ENCODE results near the gene SEC14L1. TPM values are rescaled to one million over a fixed set of nuclear protein-coding genes. Genes with fewer than 3 reads are reported as not detected.
"Not testable (repeated sequence)": the region's sequence is repeated elsewhere in the genome, so short reads cannot be mapped to it uniquely, and the experiment has no call there.

Gene SEC14L1
- total RNA-seq, 2 experiments from 2014 or later: 44.2 to 67.0 TPM

DNA sequence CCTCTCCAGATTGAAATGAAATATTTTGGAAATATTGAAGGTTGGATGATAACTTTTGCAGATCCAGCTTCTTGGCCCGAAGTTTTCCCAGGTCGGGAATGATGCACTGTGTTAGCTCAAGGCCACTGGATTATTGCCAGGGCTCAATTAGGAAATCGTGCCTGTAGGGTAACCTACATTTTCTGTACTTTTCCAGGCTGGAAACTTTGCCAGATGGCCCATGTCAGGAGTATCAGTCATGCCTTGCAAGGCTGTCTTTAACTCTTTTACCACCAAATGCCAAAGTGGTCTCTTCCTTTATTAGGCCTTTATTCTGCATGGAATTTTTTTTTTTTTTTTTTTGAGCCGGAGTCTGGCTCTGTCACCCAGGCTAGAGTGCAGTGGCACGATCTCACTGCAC lies 8.9 kb upstream of the SEC14L1 start:
- ChIA-PET POLR2A (no interaction called here), CTCF (no interaction called here)
- H3K4me1 Mint-ChIP-seq: peaks cover 26% of the 10 kb centered on the region
- no peaks in the 10 kb centered on the region for H3K27me3 Mint-ChIP-seq
- no peak for ATAC-seq
- H3K27ac Mint-ChIP-seq: no peak overlapping the region
- H3K36me3 Mint-ChIP-seq (ENCODE audit: low read depth): no peaks in the 10 kb centered on the region
- no peaks in the 10 kb centered on the region for H3K9me3 Mint-ChIP-seq (ENCODE audit: low read depth)
- H3K4me3 Mint-ChIP-seq: no peak overlapping the region
- intact Hi-C loops (cut with DNase I, micrococcal nuclease): no loop called here
- DNase-seq: no peak

DNA sequence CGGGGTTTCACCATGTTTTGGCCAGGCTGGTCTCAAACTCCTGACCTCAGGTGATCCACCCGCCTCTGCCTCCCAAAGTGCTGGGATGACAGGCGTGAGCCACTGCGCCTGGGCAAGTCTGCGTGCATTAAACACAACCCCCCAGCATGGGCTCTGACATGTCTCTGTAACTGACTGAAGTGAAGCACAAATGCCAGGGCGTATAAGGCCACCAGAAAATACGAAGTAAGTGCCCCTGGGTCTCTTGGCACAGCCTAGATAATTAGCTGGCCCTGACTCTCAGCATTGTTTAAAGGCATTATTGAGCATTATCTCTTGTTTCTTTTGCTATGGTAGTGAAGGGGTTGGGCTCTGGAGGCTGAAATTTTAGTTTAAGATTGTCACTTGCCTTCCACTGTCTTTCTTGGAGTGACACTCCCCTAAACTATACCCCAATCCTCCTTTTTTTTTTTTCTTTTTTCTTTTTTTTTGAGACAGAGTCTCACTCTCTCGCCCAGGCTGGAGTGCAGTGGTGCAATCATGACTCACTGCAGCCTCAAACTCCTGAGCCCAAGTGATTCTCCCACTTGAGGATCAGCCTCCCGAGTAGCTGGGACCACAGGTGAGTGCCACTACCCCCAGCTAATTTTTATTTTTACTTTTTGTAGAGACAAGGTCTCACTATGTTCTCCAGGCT lies 8.2 kb upstream of the SEC14L1 start:
- intact Hi-C loops (cut with DNase I, micrococcal nuclease): no loop called here
- no peak overlapping the region for H3K4me3 Mint-ChIP-seq
- no peaks in the 10 kb centered on the region for H3K9me3 Mint-ChIP-seq (ENCODE audit: low read depth)
- H3K27ac Mint-ChIP-seq: no peak overlapping the region
- DNase-seq (no peak), ATAC-seq (no peak)
- peaks cover 24% of the 10 kb centered on the region for H3K4me1 Mint-ChIP-seq
- H3K36me3 Mint-ChIP-seq (ENCODE audit: low read depth): peaks cover 4% of the 10 kb centered on the region
- ChIA-PET CTCF (interaction anchor here (0.6 kb wide), 1 partner anchor 36 kb away, joined by 3 read pairs; no protein-coding TSS in a partner anchor), POLR2A (no interaction called here)
- H3K27me3 Mint-ChIP-seq: no peaks in the 10 kb centered on the region

DNA sequence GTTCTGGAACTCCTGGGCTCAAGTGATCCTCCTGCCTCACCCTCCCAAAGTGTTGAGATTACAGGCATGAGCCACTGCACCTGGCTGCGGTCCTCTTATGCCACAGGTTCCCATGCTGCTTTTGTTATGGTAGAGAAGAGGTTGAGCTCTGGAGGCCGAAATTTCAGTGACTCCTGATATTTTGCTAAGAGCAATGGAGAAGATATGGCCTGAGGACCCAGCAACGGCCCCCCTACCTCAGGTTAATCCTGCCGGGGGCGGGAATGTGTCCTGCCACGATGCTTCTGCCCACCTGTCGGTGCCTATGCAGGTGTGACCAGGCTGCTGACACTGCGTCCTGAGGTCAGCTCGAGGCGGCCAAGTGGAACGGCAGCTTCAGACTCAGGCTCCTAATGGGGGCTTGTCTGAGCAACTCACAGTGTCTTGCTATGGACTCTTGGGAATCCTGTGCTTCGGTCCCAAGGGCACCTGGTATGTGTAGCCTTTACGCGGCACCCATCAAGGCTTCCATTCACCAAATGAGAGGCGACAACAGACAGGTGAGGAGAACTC lies 7.6 kb upstream of the SEC14L1 start:
- intact Hi-C loops (cut with DNase I, micrococcal nuclease): no loop called here
- ATAC-seq (no peak), DNase-seq (no peak)
- peaks cover 6% of the 10 kb centered on the region for H3K9me3 Mint-ChIP-seq (ENCODE audit: low read depth)
- ChIA-PET POLR2A (no interaction called here), CTCF (interaction anchor here (0.6 kb wide), 1 partner anchor 36 kb away, joined by 3 read pairs; no protein-coding TSS in a partner anchor)
- no peak overlapping the region for H3K27ac Mint-ChIP-seq
- no peak overlapping the region for H3K4me3 Mint-ChIP-seq
- H3K27me3 Mint-ChIP-seq: no peaks in the 10 kb centered on the region
- H3K4me1 Mint-ChIP-seq: peaks cover 24% of the 10 kb centered on the region
- peaks cover 10% of the 10 kb centered on the region for H3K36me3 Mint-ChIP-seq (ENCODE audit: low read depth)

DNA sequence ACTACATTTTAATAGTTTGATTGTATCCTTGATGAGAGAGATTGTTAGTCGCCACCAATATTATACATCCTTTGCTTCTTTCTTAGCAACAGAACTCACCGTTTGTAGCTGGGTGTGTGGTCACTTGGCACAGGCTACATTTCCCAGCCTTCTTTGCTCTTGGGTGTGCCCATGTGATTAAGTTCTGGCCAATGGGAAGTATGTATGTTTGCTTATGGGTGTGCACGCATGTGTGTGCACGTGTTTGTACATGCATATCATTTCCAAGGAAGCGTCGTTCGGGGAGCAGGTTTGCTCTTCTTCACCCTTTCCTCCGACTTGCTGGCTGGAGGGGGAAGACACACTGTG lies 4.4 kb upstream of the SEC14L1 start:
- DNase-seq (no peak), ATAC-seq (no peak)
- Mint-ChIP-seq H3K4me3 (no peak overlapping the region), H3K4me1 (peaks cover 25% of the 10 kb centered on the region), H3K27me3 (no peaks in the 10 kb centered on the region), H3K9me3 (ENCODE audit: low read depth) (peaks cover 8% of the 10 kb centered on the region), H3K27ac (no peak overlapping the region), H3K36me3 (ENCODE audit: low read depth) (peaks cover 16% of the 10 kb centered on the region)
- ChIA-PET POLR2A (no interaction called here), CTCF (no interaction called here)
- intact Hi-C loops (cut with DNase I, micrococcal nuclease): no loop called here

DNA sequence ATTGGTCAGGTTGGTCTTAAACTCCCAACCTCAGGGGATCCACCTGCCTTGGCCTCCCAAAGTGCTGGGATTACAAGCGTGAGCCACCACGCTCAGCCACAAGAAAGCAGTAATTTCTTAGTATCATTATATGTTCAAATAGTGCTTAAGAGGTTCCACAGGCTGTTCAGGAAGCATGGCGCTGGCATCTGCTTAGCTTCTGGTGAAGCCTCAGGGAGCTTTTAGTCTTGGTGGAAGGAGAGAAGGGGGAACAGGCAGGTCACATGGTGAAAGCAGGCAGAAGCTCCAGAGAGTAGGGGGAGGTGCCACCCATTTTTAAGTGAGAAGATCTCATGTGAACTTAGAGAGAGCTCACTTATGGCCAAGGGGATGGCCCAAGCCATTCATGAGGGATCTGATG lies 3.7 kb upstream of the SEC14L1 start:
- POLR2A ChIA-PET: interaction anchor here (1.8 kb wide), 1 partner anchor 9 kb away, joined by 8 read pairs; no protein-coding TSS in a partner anchor
- no peaks in the 10 kb centered on the region for H3K27me3 Mint-ChIP-seq
- H3K36me3 Mint-ChIP-seq (ENCODE audit: low read depth): peaks cover 18% of the 10 kb centered on the region
- no peak overlapping the region for H3K4me3 Mint-ChIP-seq
- intact Hi-C loops (cut with DNase I, micrococcal nuclease): no loop called here
- no peak for DNase-seq
- CTCF ChIA-PET: interaction anchor here (0.6 to 1.6 kb wide), 3 partner anchors 9 to 354 kb away, joined by 4 to 5 read pairs (median 4); no protein-coding TSS in a partner anchor
- H3K4me1 Mint-ChIP-seq: peaks cover 29% of the 10 kb centered on the region
- no peak for ATAC-seq
- peaks cover 8% of the 10 kb centered on the region for H3K9me3 Mint-ChIP-seq (ENCODE audit: low read depth)
- H3K27ac Mint-ChIP-seq: peak overlapping the region; percentile 13

DNA sequence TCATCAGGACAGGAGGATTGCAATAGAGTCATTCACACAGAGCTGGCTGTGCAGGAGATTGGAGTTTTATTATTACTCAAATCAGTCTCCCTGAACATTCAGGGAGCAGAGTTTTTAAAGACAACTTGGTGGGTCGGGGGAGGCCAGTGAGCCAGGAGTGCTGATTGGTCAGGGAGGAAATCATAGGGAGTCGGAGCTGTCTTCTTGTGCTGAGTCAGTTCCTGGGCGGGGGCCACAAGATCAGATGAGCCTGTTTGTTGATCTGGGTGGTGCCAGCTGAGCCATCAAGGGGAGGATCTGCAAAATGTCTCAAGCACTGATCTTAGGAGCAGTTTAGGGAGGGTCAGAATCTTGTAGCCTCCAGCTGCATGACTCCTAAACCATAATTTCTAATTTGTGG lies 2.9 kb upstream of the SEC14L1 start:
- Mint-ChIP-seq H3K36me3 (ENCODE audit: low read depth) (peaks cover 23% of the 10 kb centered on the region), H3K4me1 (peaks cover 34% of the 10 kb centered on the region), H3K4me3 (peak overlapping the region; percentile 10), H3K27ac (peak overlapping the region; percentile 85)
- intact Hi-C loops (cut with DNase I, micrococcal nuclease); H3K27me3 Mint-ChIP-seq; H3K9me3 Mint-ChIP-seq (ENCODE audit: low read depth): not testable (repeated sequence)
- ATAC-seq (peak; percentile 15), DNase-seq (peak; percentile 84)
- ChIA-PET POLR2A (interaction anchor here (0.6 to 1.8 kb wide), 2 partner anchors 10 to 945 kb away, joined by 5 to 8 read pairs; no protein-coding TSS in a partner anchor), CTCF (interaction anchor here (0.6 to 1.6 kb wide), 3 partner anchors 9 to 355 kb away, joined by 4 to 5 read pairs (median 4); no protein-coding TSS in a partner anchor)

DNA sequence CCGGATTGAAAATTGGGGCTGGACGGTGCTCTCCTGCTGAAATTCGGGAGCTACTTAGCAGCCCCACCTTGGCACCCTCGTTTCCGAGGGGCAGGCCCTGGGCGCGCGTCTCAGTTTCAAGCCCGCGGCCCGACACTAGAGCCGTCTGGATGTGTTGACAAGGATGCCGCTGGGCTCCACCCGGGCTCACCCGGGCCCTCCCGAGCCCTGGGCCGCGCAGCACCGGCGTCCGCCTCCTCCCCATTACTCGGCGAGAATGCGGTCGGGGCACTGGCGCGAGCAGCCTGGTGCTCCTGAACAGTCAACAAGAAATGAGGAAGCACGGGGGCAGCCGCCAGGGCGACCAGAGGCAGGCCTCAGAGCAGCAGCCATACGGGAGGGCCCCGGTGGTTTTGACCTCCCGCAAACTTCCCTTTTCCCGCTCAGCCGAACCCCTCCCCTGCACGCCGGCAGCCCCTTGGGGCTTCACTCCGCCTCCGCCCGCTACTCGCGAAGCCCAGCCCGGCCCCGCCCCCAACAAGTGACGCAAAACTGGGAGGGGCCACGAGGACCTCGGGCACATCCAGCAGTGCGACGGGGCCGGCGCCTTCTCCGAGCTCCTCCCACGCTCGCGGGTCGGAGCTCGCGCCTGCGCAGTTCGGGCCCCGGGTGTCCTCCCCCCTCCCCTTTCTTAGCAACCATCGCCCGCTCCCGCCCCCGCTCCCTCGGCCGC lies 447 bp upstream of the SEC14L1 start:
- intact Hi-C loops (cut with DNase I, micrococcal nuclease): loop anchor here (1.0 to 10.0 kb wide), 17 partner anchors 14 to 818 kb away; partner anchors contain the start of genes SRSF2 (in 2 of the 2), JMJD6 (in 1 of the 2), METTL23 (in 1 of the 2) and MFSD11 (in 1 of the 2)
- Mint-ChIP-seq H3K4me3 (peak overlapping the region; percentile 68), H3K9me3 (ENCODE audit: low read depth) (peaks cover 8% of the 10 kb centered on the region), H3K4me1 (peaks cover 51% of the 10 kb centered on the region), H3K27me3 (no peaks in the 10 kb centered on the region), H3K27ac (peak overlapping the region; percentile 93), H3K36me3 (ENCODE audit: low read depth) (peaks cover 32% of the 10 kb centered on the region)
- DNase-seq (peak; percentile 100), ATAC-seq (peak; percentile 79)
- POLR2A ChIA-PET: interaction anchor here (0.6 to 2.7 kb wide), 11 partner anchors 10 to 819 kb away, joined by 3 to 24 read pairs (median 5); no protein-coding TSS in a partner anchor
- CTCF ChIA-PET: interaction anchor here (0.5 to 2.9 kb wide), 8 partner anchors 9 to 897 kb away, joined by 3 to 17 read pairs (median 3); no protein-coding TSS in a partner anchor

DNA sequence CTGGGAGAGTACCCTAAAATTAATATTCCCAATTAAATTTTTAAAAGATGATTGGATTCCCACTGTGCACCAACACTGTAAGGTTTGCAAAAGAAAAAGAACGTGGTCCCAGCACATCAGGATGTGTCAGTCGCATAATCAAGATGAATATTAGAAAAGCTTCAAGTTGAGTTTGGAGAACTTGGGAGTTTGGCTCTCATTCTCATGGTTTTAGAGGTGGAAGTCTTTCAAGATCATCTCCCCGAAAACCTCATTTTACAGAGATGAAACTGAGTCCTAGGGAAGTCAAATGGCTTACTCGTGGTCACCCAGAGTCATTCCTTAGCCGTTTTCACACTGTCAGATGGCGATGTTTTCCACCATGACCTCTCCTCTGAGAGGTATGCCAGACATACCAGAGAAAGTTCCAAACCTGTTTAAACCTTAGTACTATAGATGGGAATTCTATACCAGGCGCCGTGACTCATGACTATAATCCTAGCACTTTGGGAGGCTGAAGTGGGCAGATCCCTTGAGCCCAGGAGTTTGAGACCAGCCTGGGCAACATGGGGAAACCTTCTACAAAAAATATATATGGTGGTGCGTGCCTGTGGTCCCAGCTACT lies 1.2 kb downstream of the SEC14L1 start:
- H3K36me3 Mint-ChIP-seq (ENCODE audit: low read depth): peaks cover 39% of the 10 kb centered on the region
- ATAC-seq: no peak
- no peaks in the 10 kb centered on the region for H3K27me3 Mint-ChIP-seq
- peak overlapping the region; percentile 67 for H3K27ac Mint-ChIP-seq
- CTCF ChIA-PET: interaction anchor here (0.6 to 2.9 kb wide), 4 partner anchors 10 to 898 kb away, joined by 3 to 17 read pairs (median 3); no protein-coding TSS in a partner anchor
- intact Hi-C loops (cut with DNase I, micrococcal nuclease): loop anchor here (2.0 to 10.0 kb wide), 8 partner anchors 15 to 405 kb away; partner anchors contain the start of genes MFSD11 (in 1 of the 2) and SRSF2 (in 1 of the 2)
- POLR2A ChIA-PET: no interaction called here
- peaks cover 8% of the 10 kb centered on the region for H3K9me3 Mint-ChIP-seq (ENCODE audit: low read depth)
- no peak for DNase-seq
- peaks cover 61% of the 10 kb centered on the region for H3K4me1 Mint-ChIP-seq
- peak overlapping the region; percentile 80 for H3K4me3 Mint-ChIP-seq

DNA sequence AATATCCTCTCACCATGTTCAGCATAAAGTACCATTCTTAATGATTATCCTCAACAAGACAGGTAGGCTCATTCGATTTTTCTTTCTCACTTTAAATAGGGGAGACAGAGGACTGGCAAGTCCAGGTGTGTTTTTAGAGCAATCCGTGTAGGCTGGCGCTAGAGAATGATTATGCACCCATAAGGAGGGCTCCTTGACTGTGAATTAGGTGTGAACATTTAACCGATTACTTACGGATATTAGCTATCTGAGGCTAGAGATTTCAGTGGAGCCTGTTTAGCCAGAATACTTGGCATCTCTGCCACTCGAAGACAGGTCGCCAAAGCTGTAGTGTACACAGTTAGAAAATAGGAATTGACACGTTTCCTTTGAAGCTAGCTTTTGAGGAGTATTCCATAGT lies 1.9 kb downstream of the SEC14L1 start:
- no peaks in the 10 kb centered on the region for H3K27me3 Mint-ChIP-seq
- ChIA-PET CTCF (no interaction called here), POLR2A (no interaction called here)
- peaks cover 7% of the 10 kb centered on the region for H3K9me3 Mint-ChIP-seq (ENCODE audit: low read depth)
- H3K27ac Mint-ChIP-seq: peak overlapping the region; percentile 47
- ATAC-seq (no peak), DNase-seq (no peak)
- intact Hi-C loops (cut with DNase I, micrococcal nuclease): loop anchor here (5.0 to 10.0 kb wide), 4 partner anchors 45 to 405 kb away; partner anchors contain the start of genes MFSD11 (in 1 of the 2) and SRSF2 (in 1 of the 2)
- peaks cover 41% of the 10 kb centered on the region for H3K36me3 Mint-ChIP-seq (ENCODE audit: low read depth)
- peaks cover 65% of the 10 kb centered on the region for H3K4me1 Mint-ChIP-seq
- no peak overlapping the region for H3K4me3 Mint-ChIP-seq

DNA sequence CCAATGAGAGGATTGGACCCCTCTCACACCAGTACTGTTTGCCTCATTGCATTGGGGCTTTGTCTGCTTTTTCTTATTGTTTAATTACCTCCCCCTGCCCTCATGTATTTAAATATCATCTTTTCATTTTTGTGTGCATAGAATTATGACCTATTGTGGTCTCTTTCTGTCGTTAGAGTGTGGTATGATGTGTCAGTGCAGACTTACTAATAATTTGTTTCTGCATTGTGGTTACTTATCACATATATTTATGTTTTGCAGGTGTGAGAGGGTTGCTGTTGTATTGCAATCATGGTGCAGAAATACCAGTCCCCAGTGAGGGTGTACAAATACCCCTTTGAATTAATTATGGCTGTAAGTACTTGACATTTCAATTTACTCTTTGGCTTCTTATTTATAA lies 2.5 kb downstream of the SEC14L1 start:
- H3K4me3 Mint-ChIP-seq: no peak overlapping the region
- H3K4me1 Mint-ChIP-seq: peaks cover 60% of the 10 kb centered on the region
- no peak overlapping the region for H3K27ac Mint-ChIP-seq
- peaks cover 2% of the 10 kb centered on the region for H3K9me3 Mint-ChIP-seq (ENCODE audit: low read depth)
- intact Hi-C loops (cut with DNase I, micrococcal nuclease): loop anchor here (5.0 to 10.0 kb wide), 4 partner anchors 44 to 406 kb away; partner anchors contain the start of genes MFSD11 (in 1 of the 2) and SRSF2 (in 1 of the 2)
- no peaks in the 10 kb centered on the region for H3K27me3 Mint-ChIP-seq
- ChIA-PET POLR2A (no interaction called here), CTCF (no interaction called here)
- ATAC-seq (no peak), DNase-seq (no peak)
- peaks cover 38% of the 10 kb centered on the region for H3K36me3 Mint-ChIP-seq (ENCODE audit: low read depth)

DNA sequence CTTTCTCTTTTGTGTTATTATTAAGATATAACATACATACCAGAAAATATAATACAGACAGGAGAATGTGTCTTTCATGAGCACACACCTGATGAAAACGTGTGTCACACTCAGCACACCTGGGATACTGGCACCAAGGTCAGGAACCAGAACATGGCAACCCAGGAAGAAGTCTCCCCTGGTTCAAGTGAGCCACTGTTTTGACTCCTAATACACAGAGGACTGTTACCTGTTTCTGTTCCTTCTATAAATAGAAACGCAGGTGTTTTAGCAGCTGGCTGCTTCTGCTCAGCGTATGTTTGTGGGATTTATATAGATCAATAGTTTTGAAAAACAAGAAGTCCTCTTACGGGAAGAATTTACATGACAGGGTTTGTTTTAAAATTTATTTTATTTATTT lies 3.5 kb downstream of the SEC14L1 start:
- ATAC-seq (no peak), DNase-seq (no peak)
- intact Hi-C loops (cut with DNase I, micrococcal nuclease): loop anchor here (5.0 to 10.0 kb wide), 4 partner anchors 43 to 407 kb away; partner anchors contain the start of genes MFSD11 (in 1 of the 2) and SRSF2 (in 1 of the 2)
- CTCF ChIA-PET: no interaction called here
- POLR2A ChIA-PET: no interaction called here
- Mint-ChIP-seq H3K4me1 (peaks cover 56% of the 10 kb centered on the region), H3K4me3 (no peak overlapping the region), H3K27me3 (no peaks in the 10 kb centered on the region), H3K27ac (no peak overlapping the region), H3K9me3 (ENCODE audit: low read depth) (no peaks in the 10 kb centered on the region), H3K36me3 (ENCODE audit: low read depth) (peaks cover 41% of the 10 kb centered on the region)
